Measurements from ENCODE around the gene RAPSN. TPM values are rescaled to one million over a fixed set of nuclear protein-coding genes. Genes with fewer than 3 reads are reported as not detected.
A peak's percentile ranks its signal among the peaks of the same experiment; 100 is the strongest.

RAPSN gene
- total RNA-seq, result under 1 TPM; 0.16 to 0.79 TPM

GRCh38 chr11:47448566-47449427 is at the start of gene RAPSN:
Gene RAPSN (minus strand): TSS chr11:47449136. CDS start chr11:47448964, 172 bp downstream.
- no peaks in the 10 kb centered on the region for H3K36me3 Mint-ChIP-seq
- H3K4me3 Mint-ChIP-seq, result no peak within 1 kb of the TSS
- no peaks in the 10 kb centered on the region for H3K4me1 Mint-ChIP-seq
- CTCF ChIA-PET, result interaction anchor here (1.2 to 1.4 kb wide), 2 partner anchors 9 to 75 kb away, joined by 3 read pairs; no protein-coding TSS in a partner anchor
- no peaks in the 10 kb centered on the region for H3K9me3 Mint-ChIP-seq (ENCODE audit: low read depth)
- no peaks in the 10 kb centered on the region for H3K27me3 Mint-ChIP-seq
- H3K27ac Mint-ChIP-seq, result no peak within 1 kb of the TSS
- ATAC-seq, result no peak
- DNase-seq, result no peak

- no peak for ATAC-seq
- H3K9me3 Mint-ChIP-seq (ENCODE audit: low read depth), result no peaks in the 10 kb centered on the region
- H3K36me3 Mint-ChIP-seq, result peaks cover 19% of the 10 kb centered on the region
- no peak overlapping the region for H3K27ac Mint-ChIP-seq
- no peak for DNase-seq
- CTCF ChIA-PET, result interaction anchor here (1.2 to 1.5 kb wide), 2 partner anchors 10 to 53 kb away, joined by 3 read pairs; no protein-coding TSS in a partner anchor
- H3K4me3 Mint-ChIP-seq, result no peak overlapping the region
- no peaks in the 10 kb centered on the region for H3K27me3 Mint-ChIP-seq
- H3K4me1 Mint-ChIP-seq, result peaks cover 20% of the 10 kb centered on the region
Observed at GRCh38 chr11:47498149-47498548, 49.2 kb upstream of the RAPSN start.

- Mint-ChIP-seq H3K4me1 (peaks cover 14% of the 10 kb centered on the region), H3K27ac (no peak overlapping the region), H3K36me3 (peaks cover 21% of the 10 kb centered on the region), H3K4me3 (no peak overlapping the region), H3K9me3 (ENCODE audit: low read depth) (no peaks in the 10 kb centered on the region), H3K27me3 (no peaks in the 10 kb centered on the region)
- ATAC-seq, result no peak
- CTCF ChIA-PET, result interaction anchor here (1.0 kb wide), 1 partner anchor 9 kb away, joined by 3 read pairs; no protein-coding TSS in a partner anchor
- DNase-seq, result no peak
Observed at GRCh38 chr11:47496808-47497207, 47.9 kb upstream of the RAPSN start.

GRCh38 chr11:47495856-47496217 is 46.9 kb upstream of the RAPSN start:
- H3K4me1 Mint-ChIP-seq, result peaks cover 16% of the 10 kb centered on the region
- H3K27me3 Mint-ChIP-seq, result no peaks in the 10 kb centered on the region
- H3K9me3 Mint-ChIP-seq (ENCODE audit: low read depth), result no peaks in the 10 kb centered on the region
- H3K4me3 Mint-ChIP-seq, result no peak overlapping the region
- peaks cover 22% of the 10 kb centered on the region for H3K36me3 Mint-ChIP-seq
- no peak for ATAC-seq
- DNase-seq, result no peak
- CTCF ChIA-PET, result interaction anchor here (0.6 kb wide), 1 partner anchor 68 kb away, joined by 3 read pairs; no protein-coding TSS in a partner anchor
- no peak overlapping the region for H3K27ac Mint-ChIP-seq

GRCh38 chr11:47495011-47495855 is 46.3 kb upstream of the RAPSN start:
- CTCF ChIA-PET, result interaction anchor here (0.6 to 1.1 kb wide), 3 partner anchors 41 to 281 kb away, joined by 3 read pairs; no protein-coding TSS in a partner anchor
- Mint-ChIP-seq H3K4me1 (peaks cover 12% of the 10 kb centered on the region), H3K9me3 (ENCODE audit: low read depth) (no peaks in the 10 kb centered on the region), H3K4me3 (no peak overlapping the region), H3K36me3 (peaks cover 18% of the 10 kb centered on the region), H3K27ac (no peak overlapping the region), H3K27me3 (no peaks in the 10 kb centered on the region)
- no peak for ATAC-seq
- DNase-seq, result no peak

GRCh38 chr11:47489395-47489755 is 40.4 kb upstream of the RAPSN start:
- Mint-ChIP-seq H3K27ac (no peak overlapping the region), H3K9me3 (ENCODE audit: low read depth) (no peaks in the 10 kb centered on the region), H3K4me3 (no peak overlapping the region), H3K4me1 (peaks cover 18% of the 10 kb centered on the region), H3K27me3 (no peaks in the 10 kb centered on the region), H3K36me3 (peaks cover 42% of the 10 kb centered on the region)
- CTCF ChIA-PET, result interaction anchor here (1.1 kb wide), 1 partner anchor 35 kb away, joined by 3 read pairs; no protein-coding TSS in a partner anchor
- no peak for ATAC-seq
- DNase-seq, result no peak

GRCh38 chr11:47488674-47489394 is 39.9 kb upstream of the RAPSN start:
- ATAC-seq (no peak), DNase-seq (no peak)
- no peaks in the 10 kb centered on the region for H3K27me3 Mint-ChIP-seq
- CTCF ChIA-PET, result interaction anchor here (1.1 to 1.3 kb wide), 2 partner anchors 10 to 35 kb away, joined by 3 read pairs; no protein-coding TSS in a partner anchor
- no peak overlapping the region for H3K27ac Mint-ChIP-seq
- H3K36me3 Mint-ChIP-seq, result peaks cover 43% of the 10 kb centered on the region
- peaks cover 18% of the 10 kb centered on the region for H3K4me1 Mint-ChIP-seq
- H3K4me3 Mint-ChIP-seq, result no peak overlapping the region
- no peaks in the 10 kb centered on the region for H3K9me3 Mint-ChIP-seq (ENCODE audit: low read depth)

GRCh38 chr11:47488111-47488510 is 39.2 kb upstream of the RAPSN start:
- H3K36me3 Mint-ChIP-seq, result peaks cover 46% of the 10 kb centered on the region
- no peak overlapping the region for H3K4me3 Mint-ChIP-seq
- no peaks in the 10 kb centered on the region for H3K27me3 Mint-ChIP-seq
- CTCF ChIA-PET, result interaction anchor here (0.6 to 1.3 kb wide), 2 partner anchors 10 to 121 kb away, joined by 3 to 4 read pairs; no protein-coding TSS in a partner anchor
- DNase-seq (no peak), ATAC-seq (no peak)
- no peak overlapping the region for H3K27ac Mint-ChIP-seq
- H3K9me3 Mint-ChIP-seq (ENCODE audit: low read depth), result no peaks in the 10 kb centered on the region
- H3K4me1 Mint-ChIP-seq, result peaks cover 18% of the 10 kb centered on the region

- DNase-seq (no peak), ATAC-seq (no peak)
- Mint-ChIP-seq H3K4me1 (peaks cover 16% of the 10 kb centered on the region), H3K27ac (peak overlapping the region; percentile 17), H3K4me3 (no peak overlapping the region), H3K27me3 (no peaks in the 10 kb centered on the region), H3K36me3 (peaks cover 45% of the 10 kb centered on the region), H3K9me3 (ENCODE audit: low read depth) (no peaks in the 10 kb centered on the region)
- CTCF ChIA-PET, result interaction anchor here (0.6 to 1.3 kb wide), 2 partner anchors 11 to 120 kb away, joined by 3 to 4 read pairs; no protein-coding TSS in a partner anchor
Observed at GRCh38 chr11:47487421-47487820, 38.5 kb upstream of the RAPSN start.

GRCh38 chr11:47485107-47485506 is 36.2 kb upstream of the RAPSN start:
- CTCF ChIA-PET, result no interaction called here
- Mint-ChIP-seq H3K27me3 (no peaks in the 10 kb centered on the region), H3K27ac (no peak overlapping the region), H3K4me3 (no peak overlapping the region), H3K9me3 (ENCODE audit: low read depth) (no peaks in the 10 kb centered on the region), H3K4me1 (peaks cover 13% of the 10 kb centered on the region), H3K36me3 (peaks cover 56% of the 10 kb centered on the region)
- no peak for ATAC-seq
- no peak for DNase-seq

- ATAC-seq, result no peak
- Mint-ChIP-seq H3K9me3 (ENCODE audit: low read depth) (no peaks in the 10 kb centered on the region), H3K27me3 (no peaks in the 10 kb centered on the region), H3K4me1 (peaks cover 15% of the 10 kb centered on the region), H3K27ac (peak overlapping the region; percentile 57), H3K4me3 (no peak overlapping the region), H3K36me3 (peaks cover 63% of the 10 kb centered on the region)
- DNase-seq, result no peak
- CTCF ChIA-PET, result no interaction called here
Observed at GRCh38 chr11:47483457-47483856, 34.5 kb upstream of the RAPSN start.

- H3K4me3 Mint-ChIP-seq, result no peak overlapping the region
- no peak overlapping the region for H3K27ac Mint-ChIP-seq
- peaks cover 59% of the 10 kb centered on the region for H3K36me3 Mint-ChIP-seq
- no peak for DNase-seq
- H3K9me3 Mint-ChIP-seq (ENCODE audit: low read depth), result no peaks in the 10 kb centered on the region
- H3K4me1 Mint-ChIP-seq, result peaks cover 24% of the 10 kb centered on the region
- H3K27me3 Mint-ChIP-seq, result no peaks in the 10 kb centered on the region
- CTCF ChIA-PET, result interaction anchor here (1.1 kb wide), 1 partner anchor 258 kb away, joined by 3 read pairs; no protein-coding TSS in a partner anchor
- ATAC-seq, result no peak
Observed at GRCh38 chr11:47480762-47481161, 31.8 kb upstream of the RAPSN start.
